Endothelial cell of umbilical vein (primary cell): ENCODE data around the gene JPH2. TPM values are rescaled to one million over a fixed set of nuclear protein-coding genes. Genes with fewer than 3 reads are reported as not detected.

Experiments
- BruUV-seq: library from RNA; stranded (reverse); fragments of 400-500 nt; replicated peaks from 2 replicates; lab custom pipeline; 2021; lab: Mats Ljungman, UMichigan
- CTCF ChIA-PET: fragments of 300-600, 350-600 bp; sonication (Branson Sonifier 250); formaldehyde crosslinking; loops from one replicate; lab custom pipeline; 2021; ENCODE audit warnings: antibody characterized with exemption, inconsistent platforms; lab: Charles Lee
- POLR2A ChIA-PET: fragments of 300-600, 350-600 bp; sonication (Branson Sonifier 250); formaldehyde crosslinking; loops from one replicate; lab custom pipeline; 2021; ENCODE audit warnings: antibody characterized with exemption, inconsistent platforms; lab: Charles Lee
- DNase-seq: peaks from one replicate; pipeline ENCODE4 v3.0.0-alpha.2; 2011; ENCODE audit warnings: low read depth, low spot score
- FAIRE-seq: peaks from 2 replicates; lab custom pipeline; 2011; peaks lifted over from hg19 to GRCh38; lab: Jason Lieb, UNC
- H2AFZ ChIP-seq: 2 replicates; pipeline ENCODE4 v1.6.0; 2012; ENCODE audit warnings: low read depth, low read length, control low read depth, inconsistent platforms
- H3K27ac ChIP-seq: 2 replicates; pipeline ENCODE4 v1.5.1; 2011; ENCODE audit warnings: low read depth, mild to moderate bottlenecking, control low read depth, low read length, moderate library complexity; ENCODE audit not compliant: insufficient read depth
- H3K27me3 ChIP-seq, 2 experiments: 2 replicates each; pipeline versions ENCODE4 v1.6.0 to v1.6.1; 2011; ENCODE audit warnings: low read length in 2 of 2, mixed read lengths in 1 of 2; ENCODE audit not compliant: control insufficient read depth in 2 of 2, insufficient read depth in 2 of 2
- H3K36me3 ChIP-seq, 2 experiments: 2 replicates in 1 of 2; 3 replicates in 1 of 2; pipeline ENCODE4 v1.5.1; 2011; ENCODE audit warnings: low read length in 2 of 2, mild to moderate bottlenecking in 1 of 2, moderate library complexity in 1 of 2; ENCODE audit not compliant: control insufficient read depth in 2 of 2, insufficient read depth in 2 of 2; ENCODE audit errors: extremely low read depth in 1 of 2
- H3K4me1 ChIP-seq: 3 replicates; pipeline ENCODE4 v1.5.1; 2011; ENCODE audit warnings: mild to moderate bottlenecking, low read length; ENCODE audit not compliant: control insufficient read depth, insufficient read depth; ENCODE audit errors: extremely low read depth
- H3K4me2 ChIP-seq: 2 replicates; pipeline ENCODE4 v1.6.1; 2011; ENCODE audit warnings: low read length, control low read depth, mixed read lengths; ENCODE audit not compliant: insufficient read depth
- H3K4me3 ChIP-seq, 3 experiments: fragments of 200-600 bp in 1 of 3; sonication (generic), shearing (Covaris generic) in 1 of 3; replicated peaks in 1 of 3; 2 replicates each; pipeline ENCODE4 v1.5.1; 2011 to 2016; ENCODE audit warnings: control low read depth in 3 of 3, low read length in 3 of 3, mild to moderate bottlenecking in 2 of 3, inconsistent platforms in 1 of 3, low read depth in 1 of 3, moderate library complexity in 1 of 3; ENCODE audit not compliant: insufficient read depth in 1 of 3
- H3K79me2 ChIP-seq: 2 replicates; pipeline ENCODE4 v1.6.0; 2012; ENCODE audit warnings: low read length, inconsistent platforms; ENCODE audit not compliant: control insufficient read depth, insufficient read depth
- H3K9ac ChIP-seq: replicated peaks from 2 replicates; pipeline ENCODE3; 2011; ENCODE audit warnings: low read length, control low read depth; ENCODE audit not compliant: insufficient read depth; ENCODE audit errors: extremely low read depth
- H3K9me1 ChIP-seq: replicated peaks from 3 replicates; pipeline ENCODE4 v1.6.0; 2011; ENCODE audit warnings: mild to moderate bottlenecking, low read length; ENCODE audit not compliant: control insufficient read depth, insufficient read depth; ENCODE audit errors: extremely low read depth
- H3K9me3 ChIP-seq: replicated peaks from 2 replicates; pipeline ENCODE4 v1.5.1; 2012; ENCODE audit warnings: low read length, inconsistent platforms; ENCODE audit not compliant: control insufficient read depth, insufficient read depth
- H4K20me1 ChIP-seq: replicated peaks from 2 replicates; pipeline ENCODE3; 2011; ENCODE audit warnings: mild to moderate bottlenecking, low read length; ENCODE audit not compliant: control insufficient read depth, insufficient read depth; ENCODE audit errors: extremely low read depth
- CTCF ChIP-seq, 2 donors: IDR thresholded peaks; 1 replicate in 1 of 2; 2 replicates in 1 of 2; pipeline ENCODE4 v1.5.1; 2011; ENCODE audit warnings: low read length in 2 of 2, mild to moderate bottlenecking in 2 of 2, moderate library complexity in 2 of 2, control low read depth in 1 of 2, inconsistent platforms in 1 of 2, low read depth in 1 of 2; ENCODE audit not compliant: insufficient read depth in 1 of 2; ENCODE audit errors: extremely low read depth in 1 of 2
- FOS ChIP-seq: IDR thresholded peaks from 2 replicates; pipeline ENCODE4 v1.6.1; 2011; ENCODE audit warnings: mild to moderate bottlenecking, low read length, moderate library complexity, borderline replicate concordance; ENCODE audit not compliant: insufficient read depth
- GATA2 ChIP-seq: IDR thresholded peaks from 2 replicates; pipeline ENCODE4 v1.7.0; 2011; ENCODE audit warnings: low read depth, mild to moderate bottlenecking, moderate library complexity, mixed read lengths, low read length; ENCODE audit not compliant: insufficient read length, insufficient read depth
- JUN ChIP-seq: IDR thresholded peaks from 2 replicates; pipeline ENCODE4 v1.6.1; 2011; ENCODE audit warnings: borderline replicate concordance, low read depth; ENCODE audit not compliant: insufficient read length, insufficient read depth
- MAX ChIP-seq: IDR thresholded peaks from 2 replicates; pipeline ENCODE4 v1.6.1; 2011; ENCODE audit not compliant: insufficient read depth, insufficient read length
- MYC ChIP-seq: IDR thresholded peaks from one replicate; pipeline ENCODE4 v1.6.1; 2011; ENCODE audit warnings: mild to moderate bottlenecking, low read depth, low read length
- POLR2A ChIP-seq: IDR thresholded peaks from 2 replicates; pipeline ENCODE4 v1.6.1; 2012; ENCODE audit warnings: low read depth, mild to moderate bottlenecking, control low read depth, low read length
- POLR2AphosphoS5 ChIP-seq: IDR thresholded peaks from 2 replicates; pipeline ENCODE4 v1.6.1; 2012; ENCODE audit warnings: low read depth, mild to moderate bottlenecking, control low read depth, low read length, moderate library complexity; ENCODE audit not compliant: insufficient read depth
- dilution Hi-C: fragments of 300-500 bp; cut with MboI; formaldehyde crosslinking; loops from one replicate; pipeline ENCODE4 v1.15.0; 2019; ENCODE audit warnings: low sequenced_read_pairs; ENCODE audit not compliant: extremely low pct_ligation_motif_present
- intact Hi-C: fragments of 100-400 bp; cut with micrococcal nuclease; formaldehyde crosslinking; loops from one replicate; pipeline ENCODE4 v1.10.0; 2022
- polyA plus RNA-seq, 4 experiments: library from polyadenylated mRNA; depleted of rRNA in 3 of 4; stranded (reverse) in 3 of 4; unstranded in 1 of 4; fragments of >200 nt; gene quantifications; 2 replicates each; pipeline versions ENCODE4 v1.2.1 to v1.2.3, GENCODE V29; 2011 to 2012; ENCODE audit warnings: missing spikeins in 1 of 4
- total RNA-seq: library from RNA; stranded (reverse); gene quantifications from 2 replicates; pipeline ENCODE4 v1.2.3, GENCODE V29; 2021

JPH2 gene
- total and polyA plus RNA-seq, 2 donors (not counting 3 experiments of a cell fraction or from before 2014, with no cell fraction given) = not detected

- Histone ChIP-seq H3K4me3 (no peak overlapping the region), H3K36me3 (no peaks in the 10 kb centered on the region), H4K20me1 (no peaks in the 10 kb centered on the region), H3K27me3 (no peaks in the 10 kb centered on the region), H3K79me2 (no peaks in the 10 kb centered on the region), H3K4me2 (no peak overlapping the region), H3K9ac (no peak overlapping the region), H3K9me1 (no peaks in the 10 kb centered on the region), H3K4me1 (no peaks in the 10 kb centered on the region), H3K9me3 (no peaks in the 10 kb centered on the region), H3K27ac (no peak overlapping the region), H2AFZ (no peak overlapping the region)
- DNase-seq (no peak), FAIRE-seq (no peak)
- no TSS peak for BruUV-seq
- TF ChIP-seq MAX (no peak), POLR2A (no peak), JUN (no peak), POLR2AphosphoS5 (no peak), CTCF (IDR thresholded peaks at IDR 0.05; ENCODE audit: extremely low read depth in 1 of 2, insufficient read depth in 1 of 2, low read depth in 1 of 2, low read length in 2 of 2) (no peak), GATA2 (no peak), FOS (no peak), MYC (no peak)
- intact Hi-C loops (no loop called here), dilution Hi-C loops (no loop called here)
- ChIA-PET POLR2A (no interaction called here), CTCF (interaction anchor here (1.4 to 1.8 kb wide), 2 partner anchors 18 to 76 kb away, joined by 4 to 5 read pairs; partner anchors contain the start of gene FITM2)
These were observed 47.8 kb upstream of the JPH2 start for GRCh38 chr20:44234566-44235317.
